Liver (tissue), 9 donors: ENCODE data around the gene SPON2. TPM values are rescaled to one million over a fixed set of nuclear protein-coding genes. Genes with fewer than 3 reads are reported as not detected.

Source experiments
- DNase-seq: peaks from one replicate; pipeline ENCODE4 v3.0.0-alpha.2; 2017; ENCODE audit warnings: low spot score
- H3K27ac ChIP-seq, 2 donors: one replicate each; pipeline ENCODE4 v1.7.0; 2013; ENCODE audit warnings: inconsistent platforms in 2 of 2, low read length in 2 of 2, control low read depth in 1 of 2, low read depth in 1 of 2, mild to moderate bottlenecking in 1 of 2
- H3K27me3 ChIP-seq, 4 donors: one replicate each; pipeline versions ENCODE4 v1.6.1 to v1.7.0; 2013; ENCODE audit warnings: low read length in 3 of 4, inconsistent platforms in 1 of 4, mild to moderate bottlenecking in 1 of 4, moderate library complexity in 1 of 4; ENCODE audit not compliant: control insufficient read depth in 4 of 4, insufficient read depth in 4 of 4
- H3K36me3 ChIP-seq, 4 donors: one replicate each; pipeline versions ENCODE4 v1.6.1 to v1.7.0; 2013; ENCODE audit warnings: low read length in 3 of 4, mild to moderate bottlenecking in 3 of 4, low read depth in 1 of 4, moderate library complexity in 1 of 4; ENCODE audit not compliant: control insufficient read depth in 4 of 4, insufficient read depth in 3 of 4
- H3K4me1 ChIP-seq, 4 donors: one replicate each; pipeline versions ENCODE4 v1.6.1 to v1.7.0; 2013; ENCODE audit warnings: low read length in 3 of 4, mild to moderate bottlenecking in 3 of 4, moderate library complexity in 1 of 4; ENCODE audit not compliant: control insufficient read depth in 4 of 4, insufficient read depth in 4 of 4
- H3K4me3 ChIP-seq, 3 donors: one replicate each; pipeline versions ENCODE4 v1.6.1 to v1.7.0; 2013; ENCODE audit warnings: low read length in 3 of 3, control low read depth in 1 of 3, low read depth in 1 of 3, mild to moderate bottlenecking in 1 of 3
- H3K9ac ChIP-seq, 2 donors: one replicate each; pipeline ENCODE4 v1.7.0; 2013; ENCODE audit warnings: low read length in 2 of 2, mild to moderate bottlenecking in 2 of 2, moderate library complexity in 2 of 2, control low read depth in 1 of 2, low read depth in 1 of 2
- H3K9me3 ChIP-seq, 4 donors: one replicate each; pipeline versions ENCODE4 v1.6.1 to v1.7.0; 2013; ENCODE audit warnings: low read length in 3 of 4; ENCODE audit not compliant: control insufficient read depth in 4 of 4
- EGR1 ChIP-seq, 2 donors: IDR thresholded peaks; 2 replicates each; pipeline ENCODE4 v1.6.1; 2016 to 2018; ENCODE audit warnings: antibody characterized with exemption in 2 of 2, low read depth in 2 of 2
- FOXA1 ChIP-seq: IDR thresholded peaks from 2 replicates; pipeline ENCODE4 v1.6.1; 2016; ENCODE audit warnings: antibody characterized with exemption
- FOXA2 ChIP-seq: IDR thresholded peaks from 2 replicates; pipeline ENCODE4 v1.6.1; 2016; ENCODE audit warnings: antibody characterized with exemption
- GABPA ChIP-seq, 2 donors: IDR thresholded peaks in 1 of 2; conservative IDR thresholded peaks in 1 of 2; 2 replicates each; pipeline ENCODE4 v1.6.1; 2016; ENCODE audit warnings: antibody characterized with exemption in 2 of 2, mild to moderate bottlenecking in 1 of 2, moderate library complexity in 1 of 2
- HNF4A ChIP-seq, 2 donors: conservative IDR thresholded peaks; 2 replicates each; pipeline ENCODE4 v1.6.1; 2016; ENCODE audit warnings: antibody characterized with exemption in 2 of 2, mild to moderate bottlenecking in 2 of 2
- HNF4G ChIP-seq: IDR thresholded peaks from 2 replicates; pipeline ENCODE4 v1.6.1; 2016; ENCODE audit warnings: antibody characterized with exemption
- JUND ChIP-seq, 2 donors: IDR thresholded peaks; 2 replicates each; pipeline ENCODE4 v1.6.1; 2016; ENCODE audit warnings: antibody characterized with exemption in 2 of 2
- NR2F2 ChIP-seq: IDR thresholded peaks from 2 replicates; pipeline ENCODE4 v1.6.1; 2016; ENCODE audit warnings: antibody characterized with exemption
- RAD21 ChIP-seq, 2 donors: IDR thresholded peaks; 2 replicates each; pipeline ENCODE4 v1.6.1; 2016; ENCODE audit warnings: antibody characterized with exemption in 2 of 2, mild to moderate bottlenecking in 2 of 2
- RXRA ChIP-seq, 2 donors: IDR thresholded peaks; 2 replicates each; pipeline ENCODE4 v1.6.1; 2017 to 2018; ENCODE audit warnings: antibody characterized with exemption in 2 of 2, mild to moderate bottlenecking in 1 of 2
- TAF1 ChIP-seq: conservative IDR thresholded peaks from 2 replicates; pipeline ENCODE4 v1.6.1; 2016; ENCODE audit warnings: antibody characterized with exemption, mild to moderate bottlenecking
- YY1 ChIP-seq: IDR thresholded peaks from 2 replicates; pipeline ENCODE4 v1.6.1; 2016; ENCODE audit warnings: antibody characterized with exemption, mild to moderate bottlenecking
- WGBS: extraction: QIAGEN DNeasy Blood & Tissue Kit; methylation state at CpG from one replicate; pipeline ENCODE4 v1.1.7; 2013; 5-methylcytosine and 5-hydroxymethylcytosine counted together
- polyA plus RNA-seq, 2 donors: library from polyadenylated mRNA; stranded (reverse) in 1 of 2; unstranded in 1 of 2; fragments of 200-250 nt in 1 of 2; fragments of >200 nt in 1 of 2; fragmentation: Nextera tagmentation in 1 of 2; extraction: Ambion mirVana in 1 of 2; gene quantifications; one replicate each; pipeline versions ENCODE4 v1.2.1 to v1.2.3, GENCODE V29; 2013 to 2015
- total RNA-seq, 2 donors: library from RNA; depleted of rRNA; stranded (reverse); fragments of >200 nt; gene quantifications; one replicate each; pipeline ENCODE4 v1.2.3, GENCODE V29; 2014
- TF ChIP-seq, protein P1 (sequence below): fragments of 150-350 bp; IDR thresholded peaks from 2 replicates; pipeline ENCODE4 v1.5.1; 2017; ENCODE audit warnings: improper control_type of control experiment, low read depth, low read length; ENCODE audit not compliant: missing input control
- TF ChIP-seq, protein P2 (sequence below): IDR thresholded peaks from 2 replicates; pipeline ENCODE4 v1.6.1; 2016; ENCODE audit warnings: antibody characterized with exemption
- TF ChIP-seq, protein P3 (sequence below): IDR thresholded peaks from 2 replicates; pipeline ENCODE4 v1.6.1; 2016; ENCODE audit warnings: antibody characterized with exemption
- TF ChIP-seq, protein P4 (sequence below): IDR thresholded peaks from 2 replicates; pipeline ENCODE4 v1.6.1; 2016; ENCODE audit warnings: antibody characterized with exemption
- donor health status: healthy.
- donor health status: healthy.
- donor health status: healthy.
- donor health status: healthy.
- donor health status: healthy.

Gene SPON2
- total and polyA plus RNA-seq, 4 donors = 35.7 to 80.3 (median 72.3) TPM

DNA sequence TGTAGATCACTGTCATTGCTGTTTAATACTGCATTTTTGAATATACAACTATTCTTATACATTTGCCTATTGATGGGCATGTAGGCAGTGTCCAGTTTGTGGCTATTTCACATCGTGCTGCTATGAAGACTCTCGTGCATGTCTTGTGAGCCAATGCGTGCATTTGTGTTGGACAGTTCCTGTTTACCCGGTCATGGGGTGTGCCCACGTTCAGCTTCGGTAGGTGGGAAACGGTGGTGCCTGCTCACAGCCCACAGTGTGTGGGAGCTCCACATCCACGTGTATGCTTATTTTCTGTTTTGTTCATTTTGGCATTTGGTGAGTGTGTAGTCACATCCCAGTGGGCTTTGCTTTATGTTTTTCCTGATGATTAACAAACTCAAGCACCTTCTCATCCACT lies 39.4 kb downstream of the SPON2 start:
- 75% methylated on average over 8 of the region's 8 CpGs for WGBS
- no peaks in the 10 kb centered on the region for H3K9me3 ChIP-seq
- TF ChIP-seq GABPA (IDR thresholded peaks at IDR 0.05 in 1 of 2, conservative IDR thresholded peaks at IDR 0.05 in 1 of 2) (no peak), YY1 (no peak), EGR1 (IDR thresholded peaks at IDR 0.05; ENCODE audit: low read depth in 2 of 2) (no peak), RXRA (IDR thresholded peaks at IDR 0.05) (no peak), RAD21 (IDR thresholded peaks at IDR 0.05) (no peak), NR2F2 (no peak), HNF4G (no peak), JUND (IDR thresholded peaks at IDR 0.05) (no peak), FOXA2 (no peak), FOXA1 (no peak), TAF1 (no peak), HNF4A (conservative IDR thresholded peaks at IDR 0.05) (no peak)
- TF ChIP-seq, protein P1, sequence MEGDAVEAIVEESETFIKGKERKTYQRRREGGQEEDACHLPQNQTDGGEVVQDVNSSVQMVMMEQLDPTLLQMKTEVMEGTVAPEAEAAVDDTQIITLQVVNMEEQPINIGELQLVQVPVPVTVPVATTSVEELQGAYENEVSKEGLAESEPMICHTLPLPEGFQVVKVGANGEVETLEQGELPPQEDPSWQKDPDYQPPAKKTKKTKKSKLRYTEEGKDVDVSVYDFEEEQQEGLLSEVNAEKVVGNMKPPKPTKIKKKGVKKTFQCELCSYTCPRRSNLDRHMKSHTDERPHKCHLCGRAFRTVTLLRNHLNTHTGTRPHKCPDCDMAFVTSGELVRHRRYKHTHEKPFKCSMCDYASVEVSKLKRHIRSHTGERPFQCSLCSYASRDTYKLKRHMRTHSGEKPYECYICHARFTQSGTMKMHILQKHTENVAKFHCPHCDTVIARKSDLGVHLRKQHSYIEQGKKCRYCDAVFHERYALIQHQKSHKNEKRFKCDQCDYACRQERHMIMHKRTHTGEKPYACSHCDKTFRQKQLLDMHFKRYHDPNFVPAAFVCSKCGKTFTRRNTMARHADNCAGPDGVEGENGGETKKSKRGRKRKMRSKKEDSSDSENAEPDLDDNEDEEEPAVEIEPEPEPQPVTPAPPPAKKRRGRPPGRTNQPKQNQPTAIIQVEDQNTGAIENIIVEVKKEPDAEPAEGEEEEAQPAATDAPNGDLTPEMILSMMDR = no peak
- TF ChIP-seq, protein P2, sequence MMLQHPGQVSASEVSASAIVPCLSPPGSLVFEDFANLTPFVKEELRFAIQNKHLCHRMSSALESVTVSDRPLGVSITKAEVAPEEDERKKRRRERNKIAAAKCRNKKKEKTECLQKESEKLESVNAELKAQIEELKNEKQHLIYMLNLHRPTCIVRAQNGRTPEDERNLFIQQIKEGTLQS = no peak
- TF ChIP-seq, protein P3, sequence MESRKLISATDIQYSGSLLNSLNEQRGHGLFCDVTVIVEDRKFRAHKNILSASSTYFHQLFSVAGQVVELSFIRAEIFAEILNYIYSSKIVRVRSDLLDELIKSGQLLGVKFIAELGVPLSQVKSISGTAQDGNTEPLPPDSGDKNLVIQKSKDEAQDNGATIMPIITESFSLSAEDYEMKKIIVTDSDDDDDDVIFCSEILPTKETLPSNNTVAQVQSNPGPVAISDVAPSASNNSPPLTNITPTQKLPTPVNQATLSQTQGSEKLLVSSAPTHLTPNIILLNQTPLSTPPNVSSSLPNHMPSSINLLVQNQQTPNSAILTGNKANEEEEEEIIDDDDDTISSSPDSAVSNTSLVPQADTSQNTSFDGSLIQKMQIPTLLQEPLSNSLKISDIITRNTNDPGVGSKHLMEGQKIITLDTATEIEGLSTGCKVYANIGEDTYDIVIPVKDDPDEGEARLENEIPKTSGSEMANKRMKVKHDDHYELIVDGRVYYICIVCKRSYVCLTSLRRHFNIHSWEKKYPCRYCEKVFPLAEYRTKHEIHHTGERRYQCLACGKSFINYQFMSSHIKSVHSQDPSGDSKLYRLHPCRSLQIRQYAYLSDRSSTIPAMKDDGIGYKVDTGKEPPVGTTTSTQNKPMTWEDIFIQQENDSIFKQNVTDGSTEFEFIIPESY = no peak
- TF ChIP-seq, protein P4, sequence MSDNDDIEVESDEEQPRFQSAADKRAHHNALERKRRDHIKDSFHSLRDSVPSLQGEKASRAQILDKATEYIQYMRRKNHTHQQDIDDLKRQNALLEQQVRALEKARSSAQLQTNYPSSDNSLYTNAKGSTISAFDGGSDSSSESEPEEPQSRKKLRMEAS = no peak
- H3K27ac ChIP-seq = no peak overlapping the region
- H3K4me1 ChIP-seq = peaks cover 0 to 12% (median 1%) of the 10 kb centered on the region in 4 donors
- H3K36me3 ChIP-seq = no peaks in the 10 kb centered on the region
- H3K4me3 ChIP-seq = no peak overlapping the region
- H3K27me3 ChIP-seq = no peaks in the 10 kb centered on the region
- H3K9ac ChIP-seq = no peak overlapping the region
- no peak for DNase-seq

DNA sequence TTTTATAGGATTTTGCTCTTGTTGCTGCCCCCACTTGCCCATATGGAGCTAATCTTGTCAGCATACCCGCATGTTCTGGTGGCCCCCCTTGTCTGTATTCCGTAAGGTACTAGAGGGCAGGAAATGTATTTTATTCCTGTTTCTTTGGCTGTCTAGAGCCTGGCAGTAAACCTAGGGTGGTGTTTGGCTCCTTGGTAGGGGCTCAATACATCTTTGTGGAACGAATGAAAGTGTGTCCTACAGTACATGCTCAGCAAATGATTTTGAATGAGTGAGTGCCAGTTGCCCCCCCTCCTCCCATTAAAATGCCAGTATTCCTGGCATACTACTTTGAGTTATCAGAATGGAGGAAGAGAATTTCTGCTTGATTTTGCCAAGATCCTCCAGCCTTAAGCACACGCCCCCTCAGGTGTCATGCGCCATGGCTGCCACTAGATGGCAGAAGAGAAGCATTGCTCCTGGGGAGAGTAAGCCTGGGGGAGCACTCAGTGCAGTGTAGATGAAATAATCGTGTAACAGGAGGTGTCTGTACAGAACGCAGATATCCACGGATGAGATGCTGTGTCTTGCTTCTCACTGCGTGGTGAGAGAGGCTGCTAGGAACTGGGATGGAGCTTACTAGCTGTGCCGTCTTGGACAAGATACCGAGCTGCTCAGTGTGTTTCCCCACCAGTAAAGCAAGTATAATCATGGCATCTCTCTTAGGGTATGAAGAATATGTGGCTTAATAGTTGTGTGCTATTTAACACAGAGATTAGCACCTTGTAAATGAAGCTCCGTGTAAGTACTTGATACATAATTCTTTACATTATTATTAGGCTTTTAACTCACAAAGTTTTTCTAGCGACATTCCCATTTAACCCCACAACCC lies 41.8 kb downstream of the SPON2 start:
- no peak overlapping the region for H3K9ac ChIP-seq
- peaks cover 0 to 3% (median 1%) of the 10 kb centered on the region in 4 donors for H3K4me1 ChIP-seq
- H3K4me3 ChIP-seq = no peak overlapping the region
- no peak overlapping the region for H3K27ac ChIP-seq
- H3K27me3 ChIP-seq = no peaks in the 10 kb centered on the region
- TF ChIP-seq, protein P1 = peak; percentile 99
- no peak for TF ChIP-seq RXRA (IDR thresholded peaks at IDR 0.05)
- peak; percentile 99 to 100 for TF ChIP-seq RAD21 (IDR thresholded peaks at IDR 0.05)
- TF ChIP-seq EGR1 (IDR thresholded peaks at IDR 0.05; ENCODE audit: low read depth in 2 of 2) = peak; percentile 61 to 68
- 28% methylated on average over 13 of the region's 13 CpGs for WGBS
- no peaks in the 10 kb centered on the region for H3K9me3 ChIP-seq
- peak; percentile 68 for DNase-seq
- H3K36me3 ChIP-seq = no peaks in the 10 kb centered on the region
